Measurements from ENCODE around the gene PRDM13.
A peak's percentile ranks its signal among the peaks of the same experiment; 100 is the strongest.

PRDM13 gene

DNA sequence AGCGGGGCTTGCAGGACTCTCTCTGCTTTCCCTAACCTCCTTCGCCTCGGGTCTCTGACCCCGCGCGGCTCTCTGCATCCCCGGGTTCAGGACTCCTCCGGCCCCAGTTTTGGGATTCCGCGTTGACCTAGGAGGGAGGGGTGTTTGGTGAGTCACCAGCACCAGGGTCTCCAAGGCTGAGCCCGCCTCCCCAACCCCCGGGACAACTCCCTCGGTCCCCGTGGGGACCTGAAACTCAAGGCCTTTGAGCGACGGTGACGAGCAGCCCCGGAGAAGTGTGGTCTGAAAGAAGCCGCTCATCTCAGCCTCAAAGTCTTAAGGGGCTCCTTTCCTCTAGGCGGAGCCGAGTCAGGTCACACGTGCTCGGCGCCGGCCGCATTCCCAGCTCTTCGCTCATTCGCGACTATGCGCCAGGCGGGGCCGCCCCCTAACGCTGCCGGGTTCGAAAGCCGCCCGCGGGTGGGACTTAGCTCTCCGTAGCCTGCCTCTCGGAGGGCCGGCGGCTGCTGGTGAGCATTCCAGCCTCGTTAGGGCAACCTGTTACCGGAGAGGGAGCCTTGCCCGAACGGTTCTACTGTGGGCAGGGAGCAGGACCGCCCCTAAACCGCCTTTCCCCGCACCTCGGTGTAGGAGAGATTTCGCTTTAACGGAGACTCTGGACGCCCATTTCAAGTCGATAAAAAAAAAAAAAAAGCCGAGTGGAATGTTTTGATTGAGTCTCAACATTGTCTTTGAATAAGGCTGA lies 3.0 kb upstream of the PRDM13 start:
- no peak overlapping the region for H3K4me3 ChIP-seq (ENCODE audit: low read depth, low read length)

DNA sequence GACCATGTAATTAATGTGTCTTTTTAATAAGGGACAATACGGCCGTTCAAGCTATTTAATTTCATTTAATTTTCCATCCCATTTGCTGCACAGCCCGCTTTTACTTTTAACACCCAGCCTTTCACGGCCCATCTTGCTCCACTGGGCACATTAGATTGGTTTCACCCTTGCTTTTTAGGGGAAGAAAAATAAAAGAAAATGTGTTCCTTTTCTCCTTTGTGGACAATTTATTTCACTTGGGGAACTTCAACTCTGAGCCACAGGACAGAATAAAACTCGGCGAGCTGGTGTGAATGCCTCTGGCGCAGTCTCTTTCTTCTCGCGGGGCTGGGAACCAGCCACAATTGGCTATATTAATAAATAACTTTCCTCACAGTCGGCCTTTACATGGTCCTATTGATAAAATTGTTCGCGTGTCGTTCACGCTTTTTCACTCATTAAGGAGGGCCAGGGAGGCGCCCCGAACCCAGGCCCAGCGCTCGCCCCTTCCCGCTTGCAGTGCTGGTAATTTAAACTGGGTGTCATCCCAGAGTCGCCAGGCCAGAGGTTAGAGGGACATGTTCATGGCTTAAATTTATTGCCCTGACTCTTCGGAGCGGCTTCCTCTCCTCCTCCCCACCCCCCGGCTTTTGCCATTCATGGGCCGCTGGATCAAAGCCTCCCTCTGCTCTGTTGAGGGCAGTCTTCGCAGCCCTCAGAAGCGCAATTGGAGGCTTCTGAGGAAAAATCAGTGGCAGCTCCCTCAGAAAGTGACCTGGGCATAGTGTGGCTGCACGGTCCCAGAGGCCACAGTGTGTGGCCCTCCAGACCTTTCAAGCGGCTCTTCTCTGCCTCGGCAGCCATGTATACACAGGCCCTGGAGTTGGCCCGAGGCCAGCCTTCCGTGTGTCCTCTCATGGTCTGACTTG lies 2.2 kb upstream of the PRDM13 start:
- no peak overlapping the region for H3K4me3 ChIP-seq (ENCODE audit: low read depth, low read length)

DNA sequence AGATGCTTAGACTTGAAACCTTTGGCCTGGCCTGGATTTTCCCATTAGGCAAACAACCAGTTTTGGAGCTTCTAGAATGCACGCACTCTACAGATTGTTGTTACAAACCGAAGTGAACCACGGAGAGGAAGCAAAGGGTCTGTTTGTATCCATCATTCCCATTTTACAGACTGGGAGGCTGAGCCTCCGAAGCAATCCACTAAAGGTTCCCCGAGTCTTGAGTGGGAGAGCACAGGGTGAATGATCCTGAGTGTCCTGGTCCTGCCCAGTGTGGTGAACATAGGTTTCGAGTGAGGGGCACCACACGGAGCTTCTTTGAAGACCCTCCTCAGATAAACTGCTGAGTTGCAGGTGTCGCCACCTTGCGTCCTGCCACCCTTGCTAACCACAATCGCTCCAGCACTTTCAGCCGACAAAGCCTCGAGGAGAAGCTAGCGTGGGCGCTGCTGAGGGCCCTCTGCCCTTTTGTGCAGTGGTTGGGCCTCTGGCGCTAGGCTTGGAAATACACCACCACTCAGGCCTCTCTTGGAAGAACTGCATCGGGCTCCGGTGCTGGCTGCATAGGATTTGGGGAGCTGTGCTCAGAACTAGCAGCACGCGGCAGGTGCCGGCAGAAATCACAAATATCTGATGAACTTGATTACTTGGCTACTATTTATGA lies 1.4 kb upstream of the PRDM13 start:
- H3K4me3 ChIP-seq (ENCODE audit: low read depth, low read length) = no peak overlapping the region

DNA sequence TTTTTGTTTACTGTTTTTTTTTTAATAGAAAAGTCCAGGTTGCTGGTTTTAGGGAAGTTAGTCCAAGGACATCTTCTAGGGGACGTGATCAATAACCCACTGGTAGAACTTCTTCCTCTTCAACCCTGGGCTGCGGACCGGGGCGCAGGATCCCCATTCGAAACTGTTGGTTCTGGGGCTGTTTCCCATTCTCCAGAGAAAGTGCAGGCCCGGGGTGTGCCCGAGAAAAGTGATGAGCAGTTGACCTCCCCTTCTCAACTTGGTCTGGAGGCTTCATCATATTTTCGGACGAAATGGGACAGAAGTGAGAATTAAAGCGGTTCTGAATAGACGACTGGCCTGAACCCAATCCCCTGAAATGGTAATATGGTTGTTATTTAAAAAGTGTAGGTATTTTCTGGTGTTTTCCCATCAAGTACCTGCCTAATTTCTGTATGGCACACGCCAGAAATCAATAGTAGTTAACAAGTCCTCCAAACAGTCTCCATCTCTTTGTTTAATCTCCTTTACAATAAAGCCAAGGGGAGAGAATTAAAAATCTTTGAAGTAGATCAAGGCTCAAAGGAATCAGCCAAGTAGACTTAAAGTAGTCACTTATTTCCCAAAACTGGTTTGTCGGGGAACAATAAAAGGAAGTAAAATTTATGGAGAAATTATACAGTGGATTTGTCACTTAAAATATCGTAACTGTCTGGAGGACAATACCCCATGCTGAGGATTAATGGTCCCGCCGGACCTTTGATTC lies 550 bp upstream of the PRDM13 start:
- no peak overlapping the region for H3K4me3 ChIP-seq (ENCODE audit: low read depth, low read length)

DNA sequence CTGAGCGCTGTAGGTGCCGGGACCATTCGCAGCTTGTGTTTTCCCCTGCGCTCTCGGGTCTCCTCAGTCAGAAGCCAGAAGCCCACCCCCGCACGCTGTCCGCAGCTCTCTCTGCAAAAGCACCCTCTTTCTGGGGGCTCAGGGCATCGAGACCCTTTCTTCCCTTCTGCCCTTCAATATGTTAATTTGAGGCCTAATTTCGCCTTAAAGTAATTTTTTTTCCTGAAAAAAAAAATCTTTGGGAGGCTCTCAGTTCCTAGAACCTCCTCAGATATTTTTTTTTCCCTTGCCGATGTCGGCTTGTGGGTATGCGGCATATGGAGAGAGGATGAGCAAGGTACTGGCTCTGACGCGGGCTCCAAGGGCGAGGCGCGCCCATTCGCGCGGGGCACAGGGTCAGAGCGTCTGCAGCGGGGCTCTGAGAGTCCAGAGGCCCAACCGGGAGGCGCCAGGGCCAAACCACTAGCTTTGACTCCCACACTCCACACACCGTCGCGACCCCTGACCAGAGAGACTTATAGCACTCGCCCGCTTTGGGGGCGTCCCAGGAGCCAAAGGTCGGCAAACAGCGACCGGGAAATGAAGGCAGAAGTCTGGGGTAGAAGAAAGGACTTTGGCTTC lies 893 bp downstream of the PRDM13 start:
- H3K4me3 ChIP-seq (ENCODE audit: low read depth, low read length) = no peak overlapping the region

DNA sequence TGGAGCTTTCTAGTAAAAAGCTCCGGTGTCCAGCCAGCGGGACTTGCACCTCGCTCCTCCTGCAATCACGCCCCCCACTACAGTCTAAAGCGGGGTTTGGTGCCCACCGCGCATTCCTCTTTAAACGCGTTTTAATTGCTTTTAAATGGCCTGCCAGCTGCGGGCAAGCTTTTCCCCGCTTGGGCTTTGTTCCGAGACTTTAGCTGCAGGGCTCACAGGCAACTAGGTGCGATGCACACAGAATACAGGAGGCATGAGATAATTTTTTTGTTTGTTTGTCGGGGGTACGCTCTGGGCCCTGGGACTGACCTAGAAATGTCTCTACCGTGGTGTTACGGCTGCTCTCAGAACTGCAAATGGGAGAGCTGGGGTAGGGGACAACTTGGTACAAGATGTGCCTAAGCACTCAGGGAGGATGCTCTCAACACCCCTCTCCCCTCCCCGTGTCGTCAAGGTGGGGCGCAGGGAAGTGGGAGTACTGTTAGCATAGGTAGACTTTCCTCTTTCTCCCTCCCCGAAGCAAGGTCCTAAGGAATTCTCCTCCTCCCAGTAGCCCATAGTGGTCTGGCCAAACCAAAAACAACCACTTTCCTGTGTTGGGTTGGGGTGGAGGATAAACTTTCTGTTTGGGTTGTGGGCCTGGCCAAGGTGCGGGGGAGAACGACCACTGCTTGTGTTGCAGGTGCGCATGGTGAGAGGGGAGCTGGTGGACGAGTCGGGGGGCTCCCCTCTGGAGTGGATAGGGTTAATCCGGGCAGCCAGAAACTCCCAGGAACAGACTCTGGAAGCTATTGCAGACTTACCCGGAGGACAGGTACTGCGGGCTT lies 1.6 kb downstream of the PRDM13 start:
- H3K4me3 ChIP-seq (ENCODE audit: low read depth, low read length) = no peak overlapping the region

DNA sequence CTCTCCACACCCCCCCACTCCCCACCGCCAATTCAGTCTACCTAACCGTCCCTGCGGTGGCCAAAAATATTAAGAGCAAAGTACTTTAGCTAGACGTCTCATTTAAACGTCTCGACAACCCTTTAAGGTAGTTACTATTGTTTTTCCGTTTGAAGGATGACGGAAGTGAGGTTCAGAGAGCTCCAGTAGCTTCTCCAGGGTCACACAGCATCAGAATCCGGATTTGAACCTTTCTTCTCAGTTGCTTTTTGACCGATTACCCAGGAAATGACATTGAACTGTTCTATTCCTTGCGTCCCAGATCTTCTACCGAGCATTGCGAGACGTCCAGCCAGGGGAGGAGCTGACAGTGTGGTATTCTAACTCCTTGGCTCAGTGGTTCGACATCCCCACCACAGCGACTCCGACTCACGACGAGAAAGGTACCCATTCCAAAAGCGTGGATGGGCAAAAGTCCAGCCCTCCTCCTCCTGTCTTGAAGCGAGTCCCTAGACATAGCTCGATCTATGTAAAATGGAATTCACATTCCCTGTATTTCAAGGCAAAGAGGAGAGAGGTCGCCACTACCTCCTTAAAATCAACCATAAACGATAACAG lies 2.4 kb downstream of the PRDM13 start:
- H3K4me3 ChIP-seq (ENCODE audit: low read depth, low read length) = no peak overlapping the region

DNA sequence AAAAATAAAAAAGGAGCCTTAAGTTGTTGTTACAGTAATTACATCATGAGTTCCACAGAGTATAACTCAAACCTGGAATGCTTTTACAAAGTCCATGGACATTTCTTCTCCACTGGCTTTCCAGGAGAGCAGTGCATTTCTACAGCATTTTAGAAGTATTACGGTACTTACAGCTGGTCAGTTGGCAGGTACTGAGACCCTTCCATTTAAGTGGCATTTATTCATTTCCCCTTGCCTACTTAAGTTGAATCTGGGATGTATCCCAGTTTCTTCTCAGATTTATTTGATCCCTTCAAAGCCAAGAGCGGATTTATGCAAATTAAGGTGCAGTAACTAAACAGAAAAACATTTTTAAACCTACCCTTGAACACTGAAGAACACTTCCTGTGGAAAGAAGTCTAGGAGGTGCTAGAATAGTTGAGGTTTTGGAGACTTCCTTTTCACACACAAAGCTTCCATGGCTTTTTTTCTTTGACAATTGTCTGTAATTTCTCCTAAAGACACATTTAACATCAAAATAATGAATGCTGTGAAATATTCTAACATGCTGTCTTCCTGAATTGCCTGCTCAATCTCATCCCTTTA lies 3.4 kb downstream of the PRDM13 start:
- no peak overlapping the region for H3K4me3 ChIP-seq (ENCODE audit: low read depth, low read length)

DNA sequence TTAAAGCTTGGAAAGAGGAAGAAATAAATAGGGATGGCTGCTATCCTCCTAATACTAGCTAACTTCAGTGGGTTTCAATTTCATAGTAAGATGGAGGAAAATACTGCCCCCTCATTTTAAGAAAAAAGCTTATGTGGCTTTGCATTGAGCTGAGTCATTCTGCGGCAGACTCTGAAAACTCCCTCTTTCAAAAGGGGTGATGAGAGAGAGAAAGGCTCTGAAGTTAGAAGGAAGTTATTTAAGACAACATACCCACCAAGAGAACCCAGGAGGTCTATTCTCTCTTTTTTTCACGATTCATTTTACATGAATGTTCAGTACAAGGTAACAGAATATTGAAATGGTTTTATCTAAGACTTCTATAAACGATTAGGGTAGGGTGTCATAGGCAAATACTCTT lies 4.5 kb downstream of the PRDM13 start:
- H3K4me3 ChIP-seq (ENCODE audit: low read depth, low read length) = no peak overlapping the region

DNA sequence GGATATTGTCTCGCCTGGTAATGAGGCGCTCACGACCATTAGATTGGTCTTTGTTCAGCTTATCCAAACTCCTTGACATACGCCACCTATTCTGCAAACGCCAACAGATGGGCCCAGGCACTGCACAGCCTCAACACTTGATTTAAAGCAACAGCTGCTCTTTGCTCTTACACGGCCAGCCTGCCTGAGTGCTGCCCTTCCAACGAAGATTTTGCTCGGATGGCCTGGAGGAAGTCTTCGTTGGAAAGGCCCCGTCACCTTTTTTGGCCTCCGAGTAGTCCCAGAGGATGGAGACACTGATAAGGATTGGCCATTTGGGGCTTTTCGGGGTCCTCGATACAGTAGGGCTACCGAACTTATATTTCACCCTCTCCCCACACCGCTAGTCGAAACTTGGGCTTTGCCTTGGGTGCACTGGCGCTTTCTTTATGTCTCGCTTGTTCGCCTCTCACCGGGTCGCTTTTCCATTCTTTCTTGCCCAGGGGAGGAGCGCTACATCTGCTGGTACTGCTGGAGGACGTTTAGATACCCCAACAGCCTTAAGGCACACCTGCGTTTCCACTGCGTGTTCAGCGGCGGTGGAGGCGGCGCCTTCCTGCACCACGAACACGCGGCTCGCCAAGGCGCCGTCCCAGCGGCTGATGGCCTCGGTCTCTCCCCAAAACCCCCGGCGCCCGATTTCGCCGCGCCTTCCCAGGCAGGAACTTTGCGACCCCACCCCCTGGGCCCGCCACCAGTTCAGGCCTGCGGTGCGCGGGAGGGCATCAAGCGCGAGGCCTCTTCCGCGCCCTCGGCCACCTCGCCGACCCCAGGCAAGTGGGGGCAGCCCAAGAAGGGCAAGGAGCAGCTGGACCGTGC lies 6.1 kb downstream of the PRDM13 start:
- H3K4me3 ChIP-seq (ENCODE audit: low read depth, low read length) = peak overlapping the region; percentile 17

DNA sequence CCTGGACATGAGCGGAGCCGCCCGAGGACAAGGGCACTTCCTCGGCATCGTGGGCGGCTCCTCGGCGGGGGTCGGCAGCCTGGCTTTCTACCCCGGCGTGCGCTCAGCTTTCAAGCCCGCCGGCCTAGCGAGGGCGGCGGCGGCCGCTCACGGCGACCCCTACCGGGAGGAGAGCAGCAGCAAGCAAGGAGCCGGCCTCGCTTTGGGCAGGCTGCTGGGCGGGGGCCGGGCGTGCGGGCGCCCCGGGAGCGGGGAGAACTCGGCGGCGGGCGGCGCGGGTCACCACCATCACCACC lies 6.7 kb downstream of the PRDM13 start:
- H3K4me3 ChIP-seq (ENCODE audit: low read depth, low read length) = peak overlapping the region; percentile 17

DNA sequence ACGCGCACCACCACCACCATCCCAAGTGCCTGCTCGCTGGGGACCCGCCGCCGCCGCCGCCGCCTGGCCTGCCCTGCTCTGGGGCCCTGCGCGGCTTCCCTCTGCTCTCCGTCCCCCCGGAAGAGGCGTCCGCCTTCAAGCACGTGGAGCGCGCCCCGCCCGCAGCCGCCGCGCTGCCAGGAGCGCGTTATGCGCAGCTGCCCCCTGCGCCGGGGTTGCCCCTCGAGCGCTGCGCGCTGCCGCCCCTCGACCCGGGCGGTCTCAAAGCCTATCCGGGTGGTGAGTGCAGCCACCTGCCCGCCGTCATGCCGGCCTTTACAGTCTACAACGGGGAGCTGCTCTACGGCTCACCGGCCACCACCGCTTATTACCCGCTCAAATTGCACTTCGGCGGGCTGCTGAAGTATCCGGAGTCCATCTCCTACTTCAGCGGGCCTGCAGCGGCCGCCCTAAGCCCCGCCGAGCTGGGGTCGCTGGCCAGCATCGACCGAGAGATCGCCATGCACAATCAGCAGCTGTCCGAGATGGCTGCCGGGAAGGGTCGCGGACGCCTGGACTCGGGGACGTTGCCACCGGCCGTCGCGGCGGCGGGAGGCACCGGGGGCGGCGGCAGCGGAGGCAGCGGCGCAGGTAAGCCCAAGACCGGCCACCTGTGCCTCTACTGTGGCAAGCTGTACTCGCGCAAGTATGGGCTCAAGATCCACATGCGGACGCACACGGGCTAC lies 7.2 kb downstream of the PRDM13 start:
- peak overlapping the region; percentile 28 for H3K4me3 ChIP-seq (ENCODE audit: low read depth, low read length)

DNA sequence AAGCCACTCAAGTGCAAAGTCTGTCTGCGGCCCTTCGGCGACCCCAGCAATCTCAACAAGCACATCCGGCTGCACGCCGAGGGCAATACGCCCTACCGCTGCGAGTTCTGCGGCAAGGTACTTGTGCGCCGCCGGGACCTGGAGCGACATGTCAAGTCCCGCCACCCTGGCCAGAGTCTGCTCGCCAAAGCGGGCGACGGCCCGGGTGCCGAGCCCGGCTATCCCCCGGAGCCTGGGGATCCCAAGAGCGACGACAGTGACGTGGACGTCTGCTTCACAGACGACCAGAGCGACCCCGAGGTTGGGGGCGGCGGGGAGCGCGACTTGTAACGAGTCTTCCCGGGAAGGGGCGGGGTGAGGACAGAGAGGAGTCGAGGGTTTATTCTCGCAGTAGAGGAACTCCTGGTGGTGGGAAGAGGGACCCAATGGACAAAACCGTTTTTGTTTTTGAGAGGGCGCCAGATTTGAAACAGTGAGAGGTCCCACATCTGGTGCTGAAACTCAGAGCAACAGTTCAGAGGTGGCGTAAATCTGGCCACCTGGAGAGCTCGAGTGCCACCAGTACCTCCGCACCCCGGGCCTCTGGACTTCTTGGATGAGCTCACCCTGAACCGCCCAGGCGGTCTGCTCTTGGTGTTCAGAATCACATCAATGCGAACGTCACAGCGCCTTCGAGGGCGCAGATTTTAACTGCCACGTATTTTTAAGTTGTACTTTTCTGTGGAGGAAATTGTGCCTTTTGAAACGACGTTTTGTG lies 8.0 kb downstream of the PRDM13 start:
- peak overlapping the region; percentile 28 for H3K4me3 ChIP-seq (ENCODE audit: low read depth, low read length)

DNA sequence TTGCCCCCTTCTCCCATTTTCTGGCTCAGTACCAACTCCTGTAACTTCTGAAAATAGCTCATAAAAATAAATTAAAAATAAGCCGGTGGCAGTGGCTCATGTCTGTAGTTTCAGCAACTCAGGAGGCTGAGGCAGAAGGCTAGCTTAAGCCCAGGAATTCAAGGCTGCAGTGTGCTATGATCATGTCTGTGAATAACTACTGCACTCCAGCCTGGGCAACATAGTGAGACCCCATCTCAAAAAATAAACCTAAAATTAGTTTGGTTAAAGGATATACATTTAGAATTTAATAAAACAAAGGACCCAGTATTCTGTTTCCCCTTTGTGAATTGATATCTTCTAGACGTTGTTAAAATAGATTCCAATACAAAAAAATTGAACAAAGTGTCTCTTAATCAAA lies 10.5 kb downstream of the PRDM13 start:
- H3K4me3 ChIP-seq (ENCODE audit: low read depth, low read length) = no peak overlapping the region

DNA sequence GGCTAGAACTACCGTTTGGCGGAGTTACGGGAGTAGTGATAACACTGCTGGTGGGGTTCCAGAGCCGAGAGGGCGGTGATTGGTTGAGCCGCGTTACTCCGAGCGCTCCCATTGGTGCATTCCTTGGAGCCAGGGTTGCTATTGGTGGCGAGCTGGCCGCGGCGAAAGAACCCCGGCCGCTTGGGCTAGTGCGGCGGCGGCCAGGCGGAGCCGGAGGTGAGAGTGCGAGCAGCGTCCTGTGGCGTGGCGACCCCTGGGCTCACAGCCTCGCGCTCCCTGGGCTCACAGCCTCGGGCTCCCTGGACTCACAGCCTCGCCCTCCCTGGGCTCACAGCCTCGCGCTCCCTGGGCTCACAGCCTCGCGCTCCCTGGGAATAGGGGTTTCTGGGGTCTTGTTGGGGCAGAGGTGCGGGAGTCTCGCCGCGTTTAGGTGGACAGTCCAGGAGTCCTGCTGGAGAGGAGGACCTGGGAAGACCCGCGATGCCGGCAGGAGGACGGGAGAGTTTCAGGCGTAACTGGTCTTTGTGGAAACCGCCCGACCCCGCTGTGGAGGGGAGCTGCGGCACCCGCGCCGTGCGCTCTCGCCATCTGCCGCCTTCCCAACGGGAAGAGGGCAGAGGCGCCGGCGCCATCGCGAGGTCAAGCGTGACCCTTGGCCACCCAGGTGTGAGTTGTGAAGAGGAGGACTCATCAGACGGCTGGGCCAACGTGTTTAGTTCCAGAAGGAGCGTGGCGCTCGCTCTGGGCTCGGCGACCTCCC lies 12.2 kb downstream of the PRDM13 start:
- H3K4me3 ChIP-seq (ENCODE audit: low read depth, low read length) = peak overlapping the region; percentile 10

DNA sequence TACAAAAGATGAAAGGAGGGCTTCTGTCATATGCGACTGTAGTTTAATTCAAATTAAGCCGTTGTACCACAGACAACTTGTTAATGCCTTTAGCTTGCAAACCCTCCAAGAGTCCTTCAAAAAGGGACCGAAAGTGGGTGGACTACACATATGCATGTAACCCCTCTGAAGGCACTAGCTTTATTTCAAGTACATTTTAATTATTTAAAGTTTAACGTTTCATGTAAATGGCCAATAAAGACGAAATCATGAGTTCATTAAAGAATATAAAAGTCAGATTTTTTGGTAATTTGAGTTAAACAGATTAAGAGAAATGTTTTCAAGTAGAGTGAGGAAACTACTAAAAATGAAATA lies 12.8 kb downstream of the PRDM13 start:
- no peak overlapping the region for H3K4me3 ChIP-seq (ENCODE audit: low read depth, low read length)
